ENCODE data around the gene TRPV4. TPM values are rescaled to one million over a fixed set of nuclear protein-coding genes. Genes with fewer than 3 reads are reported as not detected.
A peak's percentile ranks its signal among the peaks of the same experiment; 100 is the strongest.

The TRPV4 gene
- total and polyA plus RNA-seq, 10 of the 15 experiments (the other 5 are each of a cell fraction or from before 2014, with no cell fraction given), result not detected

DNA sequence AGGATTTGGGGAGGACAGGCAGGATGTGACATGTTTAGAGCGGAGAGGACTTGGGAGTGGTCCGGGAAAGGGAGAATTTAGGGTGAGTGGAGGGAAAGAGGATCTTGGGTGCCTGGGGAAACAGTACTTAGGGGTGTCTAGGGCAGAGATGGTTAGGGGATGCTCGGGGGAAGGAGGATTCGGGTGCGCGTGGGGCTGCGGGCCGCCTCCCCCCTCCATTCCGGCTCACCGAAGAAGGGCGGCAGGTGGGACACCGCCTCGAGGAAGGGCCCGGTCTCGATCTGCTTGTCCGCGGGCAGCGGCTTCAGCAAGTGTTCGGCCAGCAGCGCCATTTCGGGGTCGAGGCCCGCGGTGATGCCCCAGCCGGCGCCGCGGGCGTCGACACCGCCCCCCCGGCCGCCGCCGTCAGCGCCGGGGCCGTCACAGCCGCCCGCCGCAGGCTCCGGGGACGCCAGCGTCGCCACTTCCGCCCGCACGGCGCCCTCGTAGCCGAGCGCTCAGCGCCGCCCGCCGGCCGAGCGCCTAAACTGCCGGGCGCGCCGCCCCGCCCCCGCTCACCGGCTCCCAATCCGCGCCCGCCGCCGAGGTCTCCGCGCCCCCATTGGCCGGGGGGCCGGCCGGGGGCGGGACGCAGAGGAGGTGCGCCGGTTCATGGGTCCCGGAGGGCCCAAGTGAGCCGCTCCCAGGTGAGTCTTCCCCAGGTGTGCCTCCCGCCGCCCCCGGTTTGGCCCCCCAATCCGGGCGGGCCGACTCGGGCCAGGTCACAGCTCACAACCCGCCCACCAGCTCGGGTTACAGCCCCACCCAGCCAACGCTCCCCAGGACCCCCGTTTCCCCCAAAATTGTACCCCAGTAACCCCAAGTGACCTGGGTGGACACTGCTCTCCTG is 47.1 kb upstream of the TRPV4 start, which contains the start of gene GLTP (continued):
- TF ChIP-seq BCLAF1 (IDR thresholded peaks at IDR 0.05) (no peak), NFYB (IDR thresholded peaks at IDR 0.05; ENCODE audit: insufficient read depth, low read depth, low read length) (peak; percentile 96), STAT1 (conservative IDR thresholded peaks at IDR 0.05) (no peak), BCL11A (IDR thresholded peaks at IDR 0.05; ENCODE audit: low read depth, low read length) (no peak), KDM1A (IDR thresholded peaks at IDR 0.05; ENCODE audit: borderline replicate concordance) (no peak), BACH1 (IDR thresholded peaks at IDR 0.05; ENCODE audit: borderline replicate concordance) (peak; percentile 60; the same call in 1 of the 2 replicates), RELA (IDR thresholded peaks at IDR 0.05; ENCODE audit: borderline replicate concordance, partially characterized antibody) (peak; percentile 28), MYB (IDR thresholded peaks at IDR 0.05; ENCODE audit: borderline replicate concordance, low read depth, low read length) (no peak), MEF2B (IDR thresholded peaks at IDR 0.05; ENCODE audit: partially characterized antibody, poor library complexity, severe bottlenecking) (no peak), NFIC (IDR thresholded peaks at IDR 0.05; ENCODE audit: low read depth, low read length) (no peak), IKZF2 (IDR thresholded peaks at IDR 0.05) (no peak)
- TF ChIP-seq, protein P1, sequence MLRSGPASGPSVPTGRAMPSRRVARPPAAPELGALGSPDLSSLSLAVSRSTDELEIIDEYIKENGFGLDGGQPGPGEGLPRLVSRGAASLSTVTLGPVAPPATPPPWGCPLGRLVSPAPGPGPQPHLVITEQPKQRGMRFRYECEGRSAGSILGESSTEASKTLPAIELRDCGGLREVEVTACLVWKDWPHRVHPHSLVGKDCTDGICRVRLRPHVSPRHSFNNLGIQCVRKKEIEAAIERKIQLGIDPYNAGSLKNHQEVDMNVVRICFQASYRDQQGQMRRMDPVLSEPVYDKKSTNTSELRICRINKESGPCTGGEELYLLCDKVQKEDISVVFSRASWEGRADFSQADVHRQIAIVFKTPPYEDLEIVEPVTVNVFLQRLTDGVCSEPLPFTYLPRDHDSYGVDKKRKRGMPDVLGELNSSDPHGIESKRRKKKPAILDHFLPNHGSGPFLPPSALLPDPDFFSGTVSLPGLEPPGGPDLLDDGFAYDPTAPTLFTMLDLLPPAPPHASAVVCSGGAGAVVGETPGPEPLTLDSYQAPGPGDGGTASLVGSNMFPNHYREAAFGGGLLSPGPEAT (IDR thresholded peaks at IDR 0.05; ENCODE audit: low read depth), result no peak; the same call in 1 of the 2 replicates
- TF ChIP-seq, protein P2, sequence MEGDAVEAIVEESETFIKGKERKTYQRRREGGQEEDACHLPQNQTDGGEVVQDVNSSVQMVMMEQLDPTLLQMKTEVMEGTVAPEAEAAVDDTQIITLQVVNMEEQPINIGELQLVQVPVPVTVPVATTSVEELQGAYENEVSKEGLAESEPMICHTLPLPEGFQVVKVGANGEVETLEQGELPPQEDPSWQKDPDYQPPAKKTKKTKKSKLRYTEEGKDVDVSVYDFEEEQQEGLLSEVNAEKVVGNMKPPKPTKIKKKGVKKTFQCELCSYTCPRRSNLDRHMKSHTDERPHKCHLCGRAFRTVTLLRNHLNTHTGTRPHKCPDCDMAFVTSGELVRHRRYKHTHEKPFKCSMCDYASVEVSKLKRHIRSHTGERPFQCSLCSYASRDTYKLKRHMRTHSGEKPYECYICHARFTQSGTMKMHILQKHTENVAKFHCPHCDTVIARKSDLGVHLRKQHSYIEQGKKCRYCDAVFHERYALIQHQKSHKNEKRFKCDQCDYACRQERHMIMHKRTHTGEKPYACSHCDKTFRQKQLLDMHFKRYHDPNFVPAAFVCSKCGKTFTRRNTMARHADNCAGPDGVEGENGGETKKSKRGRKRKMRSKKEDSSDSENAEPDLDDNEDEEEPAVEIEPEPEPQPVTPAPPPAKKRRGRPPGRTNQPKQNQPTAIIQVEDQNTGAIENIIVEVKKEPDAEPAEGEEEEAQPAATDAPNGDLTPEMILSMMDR (IDR thresholded peaks at IDR 0.05 in 2 of 3, conservative IDR thresholded peaks at IDR 0.05 in 1 of 3; ENCODE audit: control insufficient read depth in 2 of 3, extremely low read depth in 1 of 3, insufficient read depth in 1 of 3, low read depth in 3 of 3, low read length in 3 of 3), result peak; percentile 43 to 86 (median 50); a peak in 4 of 6 replicates
- TF ChIP-seq, protein P3, sequence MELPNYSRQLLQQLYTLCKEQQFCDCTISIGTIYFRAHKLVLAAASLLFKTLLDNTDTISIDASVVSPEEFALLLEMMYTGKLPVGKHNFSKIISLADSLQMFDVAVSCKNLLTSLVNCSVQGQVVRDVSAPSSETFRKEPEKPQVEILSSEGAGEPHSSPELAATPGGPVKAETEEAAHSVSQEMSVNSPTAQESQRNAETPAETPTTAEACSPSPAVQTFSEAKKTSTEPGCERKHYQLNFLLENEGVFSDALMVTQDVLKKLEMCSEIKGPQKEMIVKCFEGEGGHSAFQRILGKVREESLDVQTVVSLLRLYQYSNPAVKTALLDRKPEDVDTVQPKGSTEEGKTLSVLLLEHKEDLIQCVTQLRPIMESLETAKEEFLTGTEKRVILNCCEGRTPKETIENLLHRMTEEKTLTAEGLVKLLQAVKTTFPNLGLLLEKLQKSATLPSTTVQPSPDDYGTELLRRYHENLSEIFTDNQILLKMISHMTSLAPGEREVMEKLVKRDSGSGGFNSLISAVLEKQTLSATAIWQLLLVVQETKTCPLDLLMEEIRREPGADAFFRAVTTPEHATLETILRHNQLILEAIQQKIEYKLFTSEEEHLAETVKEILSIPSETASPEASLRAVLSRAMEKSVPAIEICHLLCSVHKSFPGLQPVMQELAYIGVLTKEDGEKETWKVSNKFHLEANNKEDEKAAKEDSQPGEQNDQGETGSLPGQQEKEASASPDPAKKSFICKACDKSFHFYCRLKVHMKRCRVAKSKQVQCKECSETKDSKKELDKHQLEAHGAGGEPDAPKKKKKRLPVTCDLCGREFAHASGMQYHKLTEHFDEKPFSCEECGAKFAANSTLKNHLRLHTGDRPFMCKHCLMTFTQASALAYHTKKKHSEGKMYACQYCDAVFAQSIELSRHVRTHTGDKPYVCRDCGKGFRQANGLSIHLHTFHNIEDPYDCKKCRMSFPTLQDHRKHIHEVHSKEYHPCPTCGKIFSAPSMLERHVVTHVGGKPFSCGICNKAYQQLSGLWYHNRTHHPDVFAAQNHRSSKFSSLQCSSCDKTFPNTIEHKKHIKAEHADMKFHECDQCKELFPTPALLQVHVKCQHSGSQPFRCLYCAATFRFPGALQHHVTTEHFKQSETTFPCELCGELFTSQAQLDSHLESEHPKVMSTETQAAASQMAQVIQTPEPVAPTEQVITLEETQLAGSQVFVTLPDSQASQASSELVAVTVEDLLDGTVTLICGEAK (IDR thresholded peaks at IDR 0.05; ENCODE audit: borderline replicate concordance), result no peak

Data from GM12878 (cell line).